ENCODE results near the gene PLCH1. TPM values are rescaled to one million over a fixed set of nuclear protein-coding genes. Genes with fewer than 3 reads are reported as not detected.

The PLCH1 gene
- total RNA-seq, 1 donor from 2014 or later, result 7.6 TPM

GRCh38 chr3:155364492-155364891, 380.4 kb downstream of the PLCH1 start:
- Mint-ChIP-seq H3K9me3 (peaks cover 5% of the 10 kb centered on the region), H3K27ac (no peak overlapping the region), H3K4me3 (no peak overlapping the region), H3K27me3 (no peaks in the 10 kb centered on the region), H3K36me3 (peaks cover 4% of the 10 kb centered on the region), H3K4me1 (ENCODE audit: unreplicated experiment) (peaks cover 15% of the 10 kb centered on the region)
- no peak for DNase-seq (ENCODE audit: extremely low spot score, unreplicated experiment)
- TF ChIP-seq CTCF (conservative IDR thresholded peaks at IDR 0.05), result no peak

- no peak for DNase-seq (ENCODE audit: extremely low spot score, unreplicated experiment)
- Mint-ChIP-seq H3K4me3 (peak overlapping the region; percentile 18), H3K36me3 (peaks cover 4% of the 10 kb centered on the region), H3K4me1 (ENCODE audit: unreplicated experiment) (peaks cover 15% of the 10 kb centered on the region), H3K27ac (no peak overlapping the region), H3K27me3 (no peaks in the 10 kb centered on the region), H3K9me3 (peaks cover 5% of the 10 kb centered on the region)
- TF ChIP-seq CTCF (conservative IDR thresholded peaks at IDR 0.05), result no peak
Observed at GRCh38 chr3:155363690-155364070, 381.2 kb downstream of the PLCH1 start.

GRCh38 chr3:155362808-155363689, 381.8 kb downstream of the PLCH1 start:
- peaks cover 15% of the 10 kb centered on the region for H3K4me1 Mint-ChIP-seq (ENCODE audit: unreplicated experiment)
- H3K27ac Mint-ChIP-seq, result no peak overlapping the region
- H3K27me3 Mint-ChIP-seq, result no peaks in the 10 kb centered on the region
- peaks cover 4% of the 10 kb centered on the region for H3K36me3 Mint-ChIP-seq
- H3K4me3 Mint-ChIP-seq, result peak overlapping the region; percentile 18
- DNase-seq (ENCODE audit: extremely low spot score, unreplicated experiment), result no peak
- TF ChIP-seq CTCF (conservative IDR thresholded peaks at IDR 0.05), result no peak
- H3K9me3 Mint-ChIP-seq, result peaks cover 5% of the 10 kb centered on the region

- DNase-seq (ENCODE audit: extremely low spot score, unreplicated experiment), result no peak
- H3K36me3 Mint-ChIP-seq, result peaks cover 4% of the 10 kb centered on the region
- TF ChIP-seq CTCF (conservative IDR thresholded peaks at IDR 0.05), result no peak
- H3K9me3 Mint-ChIP-seq, result peaks cover 5% of the 10 kb centered on the region
- peaks cover 11% of the 10 kb centered on the region for H3K4me1 Mint-ChIP-seq (ENCODE audit: unreplicated experiment)
- no peaks in the 10 kb centered on the region for H3K27me3 Mint-ChIP-seq
- no peak overlapping the region for H3K4me3 Mint-ChIP-seq
- no peak overlapping the region for H3K27ac Mint-ChIP-seq
Observed at GRCh38 chr3:155360281-155360680, 384.6 kb downstream of the PLCH1 start.

GRCh38 chr3:155356594-155357370, 388.1 kb downstream of the PLCH1 start:
- peaks cover 6% of the 10 kb centered on the region for H3K4me1 Mint-ChIP-seq (ENCODE audit: unreplicated experiment)
- H3K27me3 Mint-ChIP-seq, result peaks cover 3% of the 10 kb centered on the region
- H3K4me3 Mint-ChIP-seq, result no peak overlapping the region
- H3K36me3 Mint-ChIP-seq, result no peaks in the 10 kb centered on the region
- no peak overlapping the region for H3K27ac Mint-ChIP-seq
- peak; percentile 40 for TF ChIP-seq CTCF (conservative IDR thresholded peaks at IDR 0.05)
- H3K9me3 Mint-ChIP-seq, result no peaks in the 10 kb centered on the region
- no peak for DNase-seq (ENCODE audit: extremely low spot score, unreplicated experiment)
